ENCODE measurements around the gene TMIGD1.

DNA sequence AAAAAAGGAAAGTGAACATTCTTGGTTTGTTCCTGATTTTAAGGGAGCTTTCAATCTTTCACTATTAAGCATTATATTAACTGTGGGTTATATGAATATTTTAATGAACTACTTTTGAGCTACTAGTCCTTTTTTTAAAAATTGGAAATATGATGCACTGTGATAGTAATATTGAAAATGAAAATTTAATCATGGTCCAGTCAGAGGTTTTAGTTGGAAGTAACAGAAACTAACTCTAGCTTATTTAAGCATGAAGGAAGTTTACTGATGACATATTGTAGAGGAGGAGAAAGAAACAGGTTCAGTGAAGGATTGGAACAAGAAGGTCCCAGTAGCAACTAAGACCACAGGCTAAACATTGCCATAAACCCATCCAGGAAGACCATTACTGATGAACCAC lies 20.8 kb upstream of the TMIGD1 start:
- TF ChIP-seq, protein P1, sequence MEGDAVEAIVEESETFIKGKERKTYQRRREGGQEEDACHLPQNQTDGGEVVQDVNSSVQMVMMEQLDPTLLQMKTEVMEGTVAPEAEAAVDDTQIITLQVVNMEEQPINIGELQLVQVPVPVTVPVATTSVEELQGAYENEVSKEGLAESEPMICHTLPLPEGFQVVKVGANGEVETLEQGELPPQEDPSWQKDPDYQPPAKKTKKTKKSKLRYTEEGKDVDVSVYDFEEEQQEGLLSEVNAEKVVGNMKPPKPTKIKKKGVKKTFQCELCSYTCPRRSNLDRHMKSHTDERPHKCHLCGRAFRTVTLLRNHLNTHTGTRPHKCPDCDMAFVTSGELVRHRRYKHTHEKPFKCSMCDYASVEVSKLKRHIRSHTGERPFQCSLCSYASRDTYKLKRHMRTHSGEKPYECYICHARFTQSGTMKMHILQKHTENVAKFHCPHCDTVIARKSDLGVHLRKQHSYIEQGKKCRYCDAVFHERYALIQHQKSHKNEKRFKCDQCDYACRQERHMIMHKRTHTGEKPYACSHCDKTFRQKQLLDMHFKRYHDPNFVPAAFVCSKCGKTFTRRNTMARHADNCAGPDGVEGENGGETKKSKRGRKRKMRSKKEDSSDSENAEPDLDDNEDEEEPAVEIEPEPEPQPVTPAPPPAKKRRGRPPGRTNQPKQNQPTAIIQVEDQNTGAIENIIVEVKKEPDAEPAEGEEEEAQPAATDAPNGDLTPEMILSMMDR (IDR thresholded peaks at IDR 0.05; ENCODE audit: insufficient read depth, low read depth, low read length), result no peak
- no peak for TF ChIP-seq EZH2 (IDR thresholded peaks at IDR 0.05; ENCODE audit: insufficient read depth, low read length)
